ENCODE measurements around the gene C11orf98. TPM values are rescaled to one million over a fixed set of nuclear protein-coding genes. Genes with fewer than 3 reads are reported as not detected.
A peak's percentile ranks its signal among the peaks of the same experiment; 100 is the strongest.

Gene C11orf98
- total and polyA plus RNA-seq, 2 of the 13 experiments (the other 11 are each of a cell fraction or from before 2014, with no cell fraction given): 30.4 to 91.8 TPM

DNA sequence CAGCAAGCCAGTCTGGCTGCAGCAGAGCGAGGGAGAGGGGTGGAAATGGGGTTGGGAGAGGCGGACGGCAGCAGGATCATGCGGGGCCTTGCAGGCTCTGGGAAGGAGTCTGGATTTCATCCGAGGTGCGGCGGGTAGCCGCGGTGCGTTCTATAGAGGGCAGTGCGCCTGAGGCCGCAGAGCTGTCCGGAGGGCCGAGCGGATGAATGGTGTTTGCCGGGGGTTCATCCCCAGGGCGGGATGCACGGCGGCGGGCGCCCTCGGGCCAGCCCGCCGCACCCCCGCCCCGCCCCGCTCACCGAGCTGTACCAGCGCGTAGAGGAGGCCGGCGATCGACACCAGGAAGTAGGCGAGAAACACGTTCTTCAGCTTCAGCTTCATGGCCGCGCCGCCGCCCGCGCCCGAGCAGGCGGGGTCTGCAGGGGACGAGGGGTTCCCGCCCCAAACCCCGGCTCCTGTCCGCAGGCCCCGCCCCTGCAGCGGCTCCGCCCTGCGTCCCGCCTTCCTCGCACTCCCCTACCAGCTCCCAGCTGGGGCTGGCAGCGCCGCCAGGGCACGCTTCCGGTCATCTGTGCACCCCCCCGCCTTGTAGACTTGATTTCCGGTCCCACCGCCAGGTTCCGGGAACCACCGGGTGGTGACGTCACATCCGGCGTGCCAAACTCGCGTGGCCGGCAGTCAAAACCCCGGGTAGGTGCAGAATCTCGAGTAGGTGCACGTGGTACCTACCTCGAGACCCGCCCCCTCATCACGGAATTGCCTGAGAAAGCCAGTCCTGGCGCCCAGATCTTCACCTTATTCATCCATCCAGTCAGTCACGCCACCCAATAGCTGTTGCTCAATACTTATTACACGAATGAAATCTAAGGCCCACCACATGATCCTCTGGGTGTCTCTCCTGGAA lies 43.2 kb downstream of the C11orf98 start, which contains the start of gene B3GAT3 (continued):
- TF ChIP-seq SMYD3 (CRISPR knock-in tag; IDR thresholded peaks at IDR 0.05) (0 out of 2 replicates have a peak, but pooled peaks have one; percentile 33), SYNCRIP (IDR thresholded peaks at IDR 0.05; ENCODE audit: insufficient read depth, low read depth, low read length) (no peak), YY1 (IDR thresholded peaks at IDR 0.05; ENCODE audit: insufficient read depth, insufficient replicate concordance, low read depth, low read length) (peak; percentile 68), ISX (CRISPR knock-in tag; conservative IDR thresholded peaks at IDR 0.05) (no peak), ZNF737 (CRISPR knock-in tag; IDR thresholded peaks at IDR 0.05; ENCODE audit: borderline replicate concordance) (no peak), ZNF746 (CRISPR knock-in tag; IDR thresholded peaks at IDR 0.05) (no peak), TBL1XR1 (IDR thresholded peaks at IDR 0.05; ENCODE audit: borderline replicate concordance, low read length, partially characterized antibody) (no peak), ZNF256 (CRISPR knock-in tag; conservative IDR thresholded peaks at IDR 0.05) (peak; percentile 79; the same call in 1 of the 2 replicates), DR1 (CRISPR knock-in tag; IDR thresholded peaks at IDR 0.05) (peak; percentile 67; the same call in 1 of the 2 replicates), ZKSCAN8 (CRISPR knock-in tag; IDR thresholded peaks at IDR 0.05; ENCODE audit: borderline replicate concordance) (no peak; the same call in 1 of the 2 replicates), HNF1A (IDR thresholded peaks at IDR 0.05; ENCODE audit: low read depth) (no peak), HNF1A (CRISPR knock-in tag; IDR thresholded peaks at IDR 0.05; ENCODE audit: borderline replicate concordance) (peak; percentile 82; the same call in 1 of the 2 replicates), ZNF546 (CRISPR knock-in tag; conservative IDR thresholded peaks at IDR 0.05) (0 out of 2 replicates have a peak, but pooled peaks have one; percentile 39), ZNF333 (CRISPR knock-in tag; IDR thresholded peaks at IDR 0.05; ENCODE audit: borderline replicate concordance) (no peak), NCOA1 (CRISPR knock-in tag; IDR thresholded peaks at IDR 0.05) (no peak), NR1H2 (CRISPR knock-in tag; IDR thresholded peaks at IDR 0.05; ENCODE audit: borderline replicate concordance, low read depth) (no peak), HOXA3 (CRISPR knock-in tag; IDR thresholded peaks at IDR 0.05) (peak; percentile 96)
- TF ChIP-seq, protein P1, sequence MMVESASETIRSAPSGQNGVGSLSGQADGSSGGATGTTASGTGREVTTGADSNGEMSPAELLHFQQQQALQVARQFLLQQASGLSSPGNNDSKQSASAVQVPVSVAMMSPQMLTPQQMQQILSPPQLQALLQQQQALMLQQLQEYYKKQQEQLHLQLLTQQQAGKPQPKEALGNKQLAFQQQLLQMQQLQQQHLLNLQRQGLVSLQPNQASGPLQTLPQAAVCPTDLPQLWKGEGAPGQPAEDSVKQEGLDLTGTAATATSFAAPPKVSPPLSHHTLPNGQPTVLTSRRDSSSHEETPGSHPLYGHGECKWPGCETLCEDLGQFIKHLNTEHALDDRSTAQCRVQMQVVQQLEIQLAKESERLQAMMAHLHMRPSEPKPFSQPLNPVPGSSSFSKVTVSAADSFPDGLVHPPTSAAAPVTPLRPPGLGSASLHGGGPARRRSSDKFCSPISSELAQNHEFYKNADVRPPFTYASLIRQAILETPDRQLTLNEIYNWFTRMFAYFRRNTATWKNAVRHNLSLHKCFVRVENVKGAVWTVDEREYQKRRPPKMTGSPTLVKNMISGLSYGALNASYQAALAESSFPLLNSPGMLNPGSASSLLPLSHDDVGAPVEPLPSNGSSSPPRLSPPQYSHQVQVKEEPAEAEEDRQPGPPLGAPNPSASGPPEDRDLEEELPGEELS (CRISPR knock-in tag; IDR thresholded peaks at IDR 0.05): peak; percentile 50; the same call in 1 of the 2 replicates
- TF ChIP-seq, protein P2, sequence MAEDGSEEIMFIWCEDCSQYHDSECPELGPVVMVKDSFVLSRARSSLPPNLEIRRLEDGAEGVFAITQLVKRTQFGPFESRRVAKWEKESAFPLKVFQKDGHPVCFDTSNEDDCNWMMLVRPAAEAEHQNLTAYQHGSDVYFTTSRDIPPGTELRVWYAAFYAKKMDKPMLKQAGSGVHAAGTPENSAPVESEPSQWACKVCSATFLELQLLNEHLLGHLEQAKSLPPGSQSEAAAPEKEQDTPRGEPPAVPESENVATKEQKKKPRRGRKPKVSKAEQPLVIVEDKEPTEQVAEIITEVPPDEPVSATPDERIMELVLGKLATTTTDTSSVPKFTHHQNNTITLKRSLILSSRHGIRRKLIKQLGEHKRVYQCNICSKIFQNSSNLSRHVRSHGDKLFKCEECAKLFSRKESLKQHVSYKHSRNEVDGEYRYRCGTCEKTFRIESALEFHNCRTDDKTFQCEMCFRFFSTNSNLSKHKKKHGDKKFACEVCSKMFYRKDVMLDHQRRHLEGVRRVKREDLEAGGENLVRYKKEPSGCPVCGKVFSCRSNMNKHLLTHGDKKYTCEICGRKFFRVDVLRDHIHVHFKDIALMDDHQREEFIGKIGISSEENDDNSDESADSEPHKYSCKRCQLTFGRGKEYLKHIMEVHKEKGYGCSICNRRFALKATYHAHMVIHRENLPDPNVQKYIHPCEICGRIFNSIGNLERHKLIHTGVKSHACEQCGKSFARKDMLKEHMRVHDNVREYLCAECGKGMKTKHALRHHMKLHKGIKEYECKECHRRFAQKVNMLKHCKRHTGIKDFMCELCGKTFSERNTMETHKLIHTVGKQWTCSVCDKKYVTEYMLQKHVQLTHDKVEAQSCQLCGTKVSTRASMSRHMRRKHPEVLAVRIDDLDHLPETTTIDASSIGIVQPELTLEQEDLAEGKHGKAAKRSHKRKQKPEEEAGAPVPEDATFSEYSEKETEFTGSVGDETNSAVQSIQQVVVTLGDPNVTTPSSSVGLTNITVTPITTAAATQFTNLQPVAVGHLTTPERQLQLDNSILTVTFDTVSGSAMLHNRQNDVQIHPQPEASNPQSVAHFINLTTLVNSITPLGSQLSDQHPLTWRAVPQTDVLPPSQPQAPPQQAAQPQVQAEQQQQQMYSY (CRISPR knock-in tag; IDR thresholded peaks at IDR 0.05): peak; percentile 47; the same call in 1 of the 2 replicates

Data from HepG2 (cell line).